ENCODE results near the gene FGFRL1. TPM values are rescaled to one million over a fixed set of nuclear protein-coding genes. Genes with fewer than 3 reads are reported as not detected.
A peak's percentile ranks its signal among the peaks of the same experiment; 100 is the strongest.
"Not testable (repeated sequence)": the region's sequence is repeated elsewhere in the genome, so short reads cannot be mapped to it uniquely, and the experiment has no call there.

Gene FGFRL1
- total and polyA plus RNA-seq, 5 experiments from 2014 or later = 0.65 to 18.4 (median 1.2) TPM

- no peaks in the 10 kb centered on the region for H3K9me3 Mint-ChIP-seq
- DNase-seq = no peak
- H3K4me1 Mint-ChIP-seq = peaks cover 6 to 23% (median 18%) of the 10 kb centered on the region in 4 donors
- no peak for ATAC-seq
- H3K27me3 Mint-ChIP-seq = no peaks in the 10 kb centered on the region
- POLR2A ChIA-PET = interaction anchor here (3.4 kb wide), 1 partner anchor 18 kb away, joined by 14 read pairs; the partner anchor contains the start of gene IDUA
- H3K27ac Mint-ChIP-seq = peak overlapping the region in 1 of 10 donors; percentile 58
- peak overlapping the region in 1 of 10 donors; percentile 19 for H3K4me3 Mint-ChIP-seq
- no peaks in the 10 kb centered on the region for H3K36me3 Mint-ChIP-seq
Observed at GRCh38 chr4:968621-969394, 42.6 kb upstream of the FGFRL1 start.

- POLR2A ChIA-PET = interaction anchor here (0.5 to 3.4 kb wide), 3 partner anchors 17 to 40 kb away, joined by 3 to 14 read pairs (median 4); partner anchors contain the start of genes GAK, IDUA and TMEM175
- peak overlapping the region; percentile 48 to 82 (median 66) for H3K4me3 Mint-ChIP-seq
- peak in 1 of 2 donors; percentile 29 for ATAC-seq
Observed at GRCh38 chr4:970046-970745, 41.2 kb upstream of the FGFRL1 start.

GRCh38 chr4:970854-971520 is 40.4 kb upstream of the FGFRL1 start:
- Mint-ChIP-seq H3K27me3 (no peaks in the 10 kb centered on the region), H3K36me3 (no peaks in the 10 kb centered on the region), H3K9me3 (peaks cover 0 to 2% (median 0%) of the 10 kb centered on the region in 9 donors), H3K4me1 (peaks cover 6 to 23% (median 18%) of the 10 kb centered on the region in 4 donors), H3K27ac (peak overlapping the region in 8 of 10 donors; percentile 47 to 87 (median 76)), H3K4me3 (peak overlapping the region in 9 of 10 donors; percentile 48 to 82 (median 66))
- POLR2A ChIA-PET = interaction anchor here (0.5 to 3.4 kb wide), 4 partner anchors 16 to 47 kb away, joined by 3 to 14 read pairs (median 4); partner anchors contain the start of genes GAK, IDUA and TMEM175
- no peak for DNase-seq
- ATAC-seq = no peak

More at GRCh38 chr4:970046-970745, 41.2 kb upstream of the FGFRL1 start:
- Mint-ChIP-seq H3K9me3 (peaks cover 0 to 2% (median 0%) of the 10 kb centered on the region in 9 donors), H3K27me3 (no peaks in the 10 kb centered on the region), H3K4me1 (peaks cover 6 to 23% (median 18%) of the 10 kb centered on the region in 4 donors), H3K36me3 (no peaks in the 10 kb centered on the region), H3K27ac (peak overlapping the region in 9 of 10 donors; percentile 47 to 87 (median 75))
- peak in 5 of 10 donors; percentile 17 to 62 (median 41) for DNase-seq

GRCh38 chr4:971666-972500 is 39.5 kb upstream of the FGFRL1 start:
- peaks cover 0 to 2% (median 0%) of the 10 kb centered on the region in 9 donors for H3K9me3 Mint-ChIP-seq
- H3K27ac Mint-ChIP-seq = peak overlapping the region in 3 of 10 donors; percentile 29 to 87 (median 87)
- peak overlapping the region in 9 of 10 donors; percentile 20 to 78 (median 59) for H3K4me3 Mint-ChIP-seq
- peaks cover 6 to 24% (median 19%) of the 10 kb centered on the region in 4 donors for H3K4me1 Mint-ChIP-seq
- no peak for DNase-seq
- ATAC-seq = no peak
- no peaks in the 10 kb centered on the region for H3K27me3 Mint-ChIP-seq
- H3K36me3 Mint-ChIP-seq = no peaks in the 10 kb centered on the region
- POLR2A ChIA-PET = interaction anchor here (0.5 to 3.4 kb wide), 7 partner anchors 10 to 48 kb away, joined by 3 to 16 read pairs (median 5); partner anchors contain the start of genes GAK, IDUA and TMEM175

GRCh38 chr4:972651-973424 is 38.6 kb upstream of the FGFRL1 start:
- Mint-ChIP-seq H3K27ac (peak overlapping the region in 3 of 10 donors; percentile 14 to 44 (median 15)), H3K36me3 (no peaks in the 10 kb centered on the region), H3K27me3 (no peaks in the 10 kb centered on the region), H3K4me1 (peaks cover 6 to 24% (median 19%) of the 10 kb centered on the region in 4 donors), H3K9me3 (peaks cover 0 to 2% (median 0%) of the 10 kb centered on the region in 9 donors), H3K4me3 (peak overlapping the region in 8 of 10 donors; percentile 20 to 71 (median 58))
- POLR2A ChIA-PET = interaction anchor here (1.1 to 3.0 kb wide), 4 partner anchors 11 to 41 kb away, joined by 4 to 16 read pairs (median 6); partner anchors contain the start of genes GAK, IDUA and TMEM175
- ATAC-seq (peak; percentile 64 to 66), DNase-seq (peak; percentile 54 to 84 (median 65))

- peak within 1 kb of the TSS in 9 of 10 donors; percentile 33 to 71 (median 57) for H3K4me3 Mint-ChIP-seq
- H3K36me3 Mint-ChIP-seq = no peaks in the 10 kb centered on the region
- POLR2A ChIA-PET = interaction anchor here (2.6 to 3.0 kb wide), 2 partner anchors 13 to 41 kb away, joined by 9 to 16 read pairs; partner anchors contain the start of genes GAK, IDUA and TMEM175
- DNase-seq = peak; percentile 73 to 93 (median 88)
- peak; percentile 79 to 80 for ATAC-seq
- H3K4me1 Mint-ChIP-seq = peaks cover 6 to 24% (median 19%) of the 10 kb centered on the region in 4 donors
- H3K9me3 Mint-ChIP-seq = peaks cover 0 to 2% (median 0%) of the 10 kb centered on the region in 9 donors
- H3K27me3 Mint-ChIP-seq = no peaks in the 10 kb centered on the region
- peak within 1 kb of the TSS in 3 of 10 donors; percentile 33 to 44 (median 43) for H3K27ac Mint-ChIP-seq
Observed at GRCh38 chr4:973431-974397, 37.7 kb upstream of the FGFRL1 start, which contains the start of gene DGKQ. Gene DGKQ, minus strand, starts transcription at chr4:973569. Its CDS starts 87 bp downstream, at chr4:973482.

- Mint-ChIP-seq H3K27ac (no peak overlapping the region), H3K4me3 (peak overlapping the region in 2 of 10 donors; percentile 20 to 28), H3K4me1 (peaks cover 6 to 23% (median 17%) of the 10 kb centered on the region in 4 donors), H3K27me3 (no peaks in the 10 kb centered on the region), H3K36me3 (no peaks in the 10 kb centered on the region), H3K9me3 (peaks cover 0 to 2% (median 0%) of the 10 kb centered on the region in 9 donors)
- POLR2A ChIA-PET = interaction anchor here (3.0 kb wide), 1 partner anchor 12 kb away, joined by 16 read pairs; the partner anchor contains the start of gene IDUA
- no peak for ATAC-seq
- no peak for DNase-seq
Observed at GRCh38 chr4:974668-975067, 36.8 kb upstream of the FGFRL1 start.

- H3K9me3 Mint-ChIP-seq, H3K4me3 Mint-ChIP-seq, DNase-seq, POLR2A ChIA-PET, H3K27me3 Mint-ChIP-seq, ATAC-seq, H3K27ac Mint-ChIP-seq, H3K36me3 Mint-ChIP-seq: not testable (repeated sequence)
- H3K4me1 Mint-ChIP-seq = peaks cover 4 to 13% (median 6%) of the 10 kb centered on the region in 4 donors
Observed at GRCh38 chr4:976016-976415, 35.4 kb upstream of the FGFRL1 start.

- Mint-ChIP-seq H3K27ac (no peak overlapping the region), H3K9me3 (peaks cover 0 to 2% (median 0%) of the 10 kb centered on the region in 9 donors), H3K27me3 (no peaks in the 10 kb centered on the region), H3K36me3 (peaks cover 0 to 3% (median 0%) of the 10 kb centered on the region in 3 donors), H3K4me3 (no peak overlapping the region), H3K4me1 (peaks cover under 1 to 8% (median 7%) of the 10 kb centered on the region in 4 donors)
- DNase-seq (no peak), ATAC-seq (no peak)
- POLR2A ChIA-PET = no interaction called here
Observed at GRCh38 chr4:978957-979701, 32.3 kb upstream of the FGFRL1 start.

All from naive thymus-derived CD8-positive, alpha-beta T cell (primary cell).